Prostate gland (tissue), 2 donors: Measurements from ENCODE around the gene WDR86. TPM values are rescaled to one million over a fixed set of nuclear protein-coding genes. Genes with fewer than 3 reads are reported as not detected.

ENCODE experiments used
- DNase-seq: peaks from one replicate; pipeline ENCODE4 v3.0.0-alpha.2; 2019; ENCODE audit warnings: low spot score
- H3K27ac ChIP-seq, 2 donors: fragments of 200-600 bp; sonication (generic); 2 replicates each; pipeline ENCODE4 v1.5.1; 2017 to 2019
- H3K27me3 ChIP-seq: fragments of 200-600 bp; sonication (generic); replicated peaks from 2 replicates; pipeline ENCODE4 v1.5.1; 2019; ENCODE audit not compliant: insufficient read depth
- H3K36me3 ChIP-seq, 2 donors: fragments of 200-600 bp; sonication (generic); 1 replicate in 1 of 2; 2 replicates in 1 of 2; pipeline versions ENCODE4 v1.5.1 to v1.8.1; 2017 to 2019
- H3K4me1 ChIP-seq: fragments of 200-600 bp; sonication (generic); replicated peaks from 2 replicates; pipeline ENCODE4 v1.5.1; 2019
- H3K4me3 ChIP-seq, 2 donors: fragments of 200-600 bp; sonication (generic); 2 replicates each; pipeline ENCODE4 v1.5.1; 2017 to 2019
- H3K9me3 ChIP-seq: fragments of 200-600 bp; sonication (generic); 2 replicates; pipeline ENCODE4 v1.5.1; 2017
- POLR2A ChIP-seq: fragments of 450-650 bp; IDR thresholded peaks from one replicate; pipeline ENCODE4 v1.6.1; 2016; ENCODE audit warnings: antibody characterized with exemption, mild to moderate bottlenecking
- POLR2AphosphoS5 ChIP-seq: sonication (generic); formaldehyde crosslinking; IDR thresholded peaks from one replicate; pipeline ENCODE4 v1.6.1; 2017; ENCODE audit warnings: antibody characterized with exemption
- WGBS: methylation state at CpG from one replicate; pipeline ENCODE4 v1.1.5; 2018; 5-methylcytosine and 5-hydroxymethylcytosine counted together
- intact Hi-C: fragments of 100-400 bp; cut with DNase I; formaldehyde crosslinking; loops from one replicate; pipeline ENCODE4 v1.14.2; 2022
- total RNA-seq, 2 donors: library from RNA; depleted of rRNA; stranded (reverse); fragments of >200 nt; gene quantifications; one replicate each; pipeline ENCODE4 v1.1.0, GENCODE V29; 2016
- TF ChIP-seq, protein P1 (sequence below), 4 experiments: fragments of 200-600 bp in 2 of 4; fragments of 450-650 bp in 2 of 4; sonication (generic) in 2 of 4; IDR thresholded peaks; 1 replicate in 3 of 4; 2 replicates in 1 of 4; pipeline ENCODE4 v1.5.1; 2016 to 2019; ENCODE audit warnings: antibody characterized with exemption in 4 of 4, mild to moderate bottlenecking in 2 of 4, moderate library complexity in 2 of 4

WDR86 gene
- total RNA-seq, 2 donors from 2014 or later, result 3.6 to 12.8 TPM

GRCh38 chr7:151425670-151426440 is 16.0 kb upstream of the WDR86 start:
- Histone ChIP-seq H3K4me3 (no peak overlapping the region), H3K36me3 (no peaks in the 10 kb centered on the region), H3K27me3 (no peaks in the 10 kb centered on the region), H3K4me1 (no peaks in the 10 kb centered on the region), H3K9me3 (no peaks in the 10 kb centered on the region), H3K27ac (peak overlapping the region; percentile 3 to 45)
- intact Hi-C loops, result no loop called here
- WGBS, result 51% methylated on average over 7 of the region's 7 CpGs
- TF ChIP-seq POLR2AphosphoS5 (no peak), POLR2A (no peak)
- TF ChIP-seq, protein P1, sequence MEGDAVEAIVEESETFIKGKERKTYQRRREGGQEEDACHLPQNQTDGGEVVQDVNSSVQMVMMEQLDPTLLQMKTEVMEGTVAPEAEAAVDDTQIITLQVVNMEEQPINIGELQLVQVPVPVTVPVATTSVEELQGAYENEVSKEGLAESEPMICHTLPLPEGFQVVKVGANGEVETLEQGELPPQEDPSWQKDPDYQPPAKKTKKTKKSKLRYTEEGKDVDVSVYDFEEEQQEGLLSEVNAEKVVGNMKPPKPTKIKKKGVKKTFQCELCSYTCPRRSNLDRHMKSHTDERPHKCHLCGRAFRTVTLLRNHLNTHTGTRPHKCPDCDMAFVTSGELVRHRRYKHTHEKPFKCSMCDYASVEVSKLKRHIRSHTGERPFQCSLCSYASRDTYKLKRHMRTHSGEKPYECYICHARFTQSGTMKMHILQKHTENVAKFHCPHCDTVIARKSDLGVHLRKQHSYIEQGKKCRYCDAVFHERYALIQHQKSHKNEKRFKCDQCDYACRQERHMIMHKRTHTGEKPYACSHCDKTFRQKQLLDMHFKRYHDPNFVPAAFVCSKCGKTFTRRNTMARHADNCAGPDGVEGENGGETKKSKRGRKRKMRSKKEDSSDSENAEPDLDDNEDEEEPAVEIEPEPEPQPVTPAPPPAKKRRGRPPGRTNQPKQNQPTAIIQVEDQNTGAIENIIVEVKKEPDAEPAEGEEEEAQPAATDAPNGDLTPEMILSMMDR (IDR thresholded peaks at IDR 0.05), result no peak
- DNase-seq, result no peak

GRCh38 chr7:151424799-151425198 is 15.0 kb upstream of the WDR86 start:
- H3K4me1 ChIP-seq, result no peaks in the 10 kb centered on the region
- H3K4me3 ChIP-seq, result no peak overlapping the region
- no peak for TF ChIP-seq POLR2AphosphoS5
- no peaks in the 10 kb centered on the region for H3K27me3 ChIP-seq
- 86% methylated on average over 5 of the region's 5 CpGs for WGBS
- H3K27ac ChIP-seq, result no peak overlapping the region
- no peaks in the 10 kb centered on the region for H3K9me3 ChIP-seq
- DNase-seq, result no peak
- no peaks in the 10 kb centered on the region for H3K36me3 ChIP-seq
- intact Hi-C loops, result no loop called here

DNA sequence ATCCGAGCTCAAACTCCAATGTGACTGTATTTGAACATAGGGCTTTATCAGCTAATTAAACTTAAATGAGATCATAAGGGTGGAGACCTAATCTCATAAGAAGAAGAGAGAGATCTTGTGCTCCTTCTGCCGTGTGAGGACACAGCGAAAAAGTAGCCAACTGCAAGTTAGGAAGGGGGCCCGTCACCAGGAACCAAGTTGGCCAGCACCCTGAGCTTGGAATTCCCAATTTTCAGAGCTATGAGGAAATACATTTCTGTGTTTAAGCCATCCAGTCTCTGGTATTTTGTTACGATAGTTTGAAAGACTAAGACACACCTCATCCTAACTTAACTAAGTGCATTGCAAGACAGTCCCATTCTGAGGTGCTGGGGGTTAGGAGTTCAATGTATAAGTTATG is 14.1 kb upstream of the WDR86 start:
- no peaks in the 10 kb centered on the region for H3K4me1 ChIP-seq
- DNase-seq, result no peak
- H3K36me3 ChIP-seq, result no peaks in the 10 kb centered on the region
- H3K27me3 ChIP-seq, result no peaks in the 10 kb centered on the region
- H3K27ac ChIP-seq, result no peak overlapping the region
- H3K4me3 ChIP-seq, result no peak overlapping the region
- TF ChIP-seq POLR2A (no peak), POLR2AphosphoS5 (no peak)
- TF ChIP-seq, protein P1 (IDR thresholded peaks at IDR 0.05), result no peak
- intact Hi-C loops, result no loop called here
- 95% methylated on average over 5 of the region's 5 CpGs for WGBS
- no peaks in the 10 kb centered on the region for H3K9me3 ChIP-seq

DNA sequence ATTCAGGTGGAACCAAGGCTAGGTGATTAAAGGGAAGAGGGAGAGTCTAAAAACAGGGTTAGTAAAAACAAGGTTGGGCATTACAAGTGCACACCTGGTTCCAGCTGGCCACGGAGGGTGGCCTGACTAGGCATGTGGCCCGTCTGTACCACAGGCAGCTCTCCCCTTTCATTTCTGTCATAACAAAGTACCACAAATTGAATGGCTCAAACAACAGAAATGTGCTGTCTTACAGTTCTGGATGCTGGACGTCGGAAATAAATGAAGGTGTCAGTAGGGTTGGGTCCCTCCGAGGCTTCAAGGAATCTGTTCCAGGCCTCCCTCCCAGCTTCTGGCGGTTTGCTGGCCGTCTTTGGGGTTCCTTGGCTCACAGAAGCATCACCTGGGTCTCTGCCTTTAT is 13.4 kb upstream of the WDR86 start:
- DNase-seq, result no peak
- H3K27me3 ChIP-seq, result no peaks in the 10 kb centered on the region
- 76% methylated on average over 7 of the region's 7 CpGs for WGBS

GRCh38 chr7:151422212-151422611 is 12.4 kb upstream of the WDR86 start:
- TF ChIP-seq, protein P1 (IDR thresholded peaks at IDR 0.05), result no peak
- TF ChIP-seq POLR2AphosphoS5, result no peak
- no peak for TF ChIP-seq POLR2A
- intact Hi-C loops, result no loop called here
- no peak overlapping the region for H3K4me3 ChIP-seq
- H3K27me3 ChIP-seq, result no peaks in the 10 kb centered on the region
- no peaks in the 10 kb centered on the region for H3K9me3 ChIP-seq
- H3K4me1 ChIP-seq, result no peaks in the 10 kb centered on the region
- WGBS, result 79% methylated on average over 5 of the region's 5 CpGs
- no peak overlapping the region for H3K27ac ChIP-seq
- H3K36me3 ChIP-seq, result no peaks in the 10 kb centered on the region
- no peak for DNase-seq

More for the DNA sequence above, 13.4 kb upstream of the WDR86 start:
- intact Hi-C loops, result no loop called here
- H3K4me3 ChIP-seq, result no peak overlapping the region
- no peak overlapping the region for H3K27ac ChIP-seq
- no peaks in the 10 kb centered on the region for H3K9me3 ChIP-seq
- TF ChIP-seq, protein P1 (IDR thresholded peaks at IDR 0.05), result no peak
- H3K36me3 ChIP-seq, result no peaks in the 10 kb centered on the region
- H3K4me1 ChIP-seq, result no peaks in the 10 kb centered on the region
